Stimulated activated CD8-positive, alpha-beta memory T cell treated with anti-CD3 and anti-CD28 coated beads, Interleukin-15, amount 100 ng/mL, for 24 hours (primary cell): Measurements from ENCODE around the gene UBE2M.

ENCODE experiments used
- DNase-seq: peaks from one replicate; pipeline ENCODE4 v3.0.0-alpha.2; 2020; ENCODE audit warnings: low read depth

UBE2M gene

DNA sequence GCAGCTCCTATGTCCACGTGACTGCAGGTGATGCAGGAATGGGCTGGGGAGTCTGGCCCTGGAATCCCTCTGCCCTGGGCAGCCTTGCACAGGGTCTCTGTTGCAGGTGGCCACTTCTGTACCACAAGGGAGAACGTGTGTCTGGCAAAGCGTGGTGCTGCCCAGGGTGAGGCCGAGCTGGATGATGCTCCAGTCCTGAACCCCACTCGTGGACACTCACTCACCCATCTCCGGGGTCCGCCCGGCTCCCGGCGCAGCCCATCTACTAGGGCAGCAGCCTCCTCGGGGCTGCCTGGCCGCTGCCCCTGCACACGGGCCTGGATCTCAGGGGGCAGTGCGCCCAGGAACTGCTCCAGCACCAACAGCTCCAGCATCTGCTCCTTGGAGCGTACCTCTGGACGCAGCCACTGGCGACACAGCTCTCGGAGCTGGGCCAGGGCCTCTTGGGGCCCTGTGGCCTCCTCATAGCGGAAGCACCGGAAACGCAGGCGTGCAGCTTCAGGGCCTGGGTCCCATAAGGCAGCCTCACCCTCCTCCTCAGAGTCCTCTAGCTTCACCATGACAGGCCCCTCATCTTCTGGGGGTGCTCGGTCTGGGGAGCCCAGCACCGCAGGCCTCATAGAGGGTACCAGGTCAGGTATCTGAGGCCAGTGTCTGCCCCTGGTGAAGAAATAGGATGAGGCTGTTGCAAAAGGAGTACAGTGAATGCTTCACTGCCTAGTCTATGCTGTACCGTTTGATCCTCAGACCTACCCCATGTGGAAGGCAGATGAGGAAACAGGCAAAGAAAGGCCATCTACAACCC is 12.6 kb upstream of the UBE2M start:
- no peak for DNase-seq

DNA sequence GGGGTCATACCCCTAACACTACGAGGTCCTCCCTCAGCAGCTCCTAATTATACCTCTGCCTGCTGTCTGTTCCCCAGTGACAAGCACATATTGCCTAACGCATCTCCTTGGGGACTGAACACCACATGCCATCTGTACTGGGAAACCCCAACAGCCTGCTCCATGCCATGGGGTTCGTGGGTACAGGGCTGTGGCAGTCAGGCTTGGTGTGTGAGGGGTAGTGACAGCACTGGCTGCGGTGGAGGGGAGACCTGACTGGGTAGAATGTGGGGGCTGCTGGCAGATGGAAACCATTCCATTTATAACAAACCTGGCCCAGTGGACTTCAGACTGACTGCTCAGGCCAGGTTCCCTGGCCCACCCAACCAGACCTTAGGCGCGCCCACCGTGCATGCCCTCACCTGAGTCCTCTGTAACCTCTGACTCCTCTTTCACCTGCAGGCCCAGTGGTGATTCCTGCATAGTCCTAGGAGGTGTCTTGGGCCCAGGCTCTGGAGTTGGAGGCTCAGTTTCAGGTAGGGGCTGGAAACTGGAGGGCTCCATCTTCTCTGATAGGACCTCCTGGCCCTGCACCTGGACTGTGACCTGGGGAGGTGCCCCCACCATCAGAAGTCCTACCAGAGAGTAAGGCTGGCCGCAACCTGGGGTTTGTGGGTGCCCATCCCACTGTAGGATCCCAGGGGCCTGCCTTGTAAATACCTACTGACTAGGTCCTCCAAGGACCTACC is 11.7 kb upstream of the UBE2M start:
- no peak for DNase-seq

DNA sequence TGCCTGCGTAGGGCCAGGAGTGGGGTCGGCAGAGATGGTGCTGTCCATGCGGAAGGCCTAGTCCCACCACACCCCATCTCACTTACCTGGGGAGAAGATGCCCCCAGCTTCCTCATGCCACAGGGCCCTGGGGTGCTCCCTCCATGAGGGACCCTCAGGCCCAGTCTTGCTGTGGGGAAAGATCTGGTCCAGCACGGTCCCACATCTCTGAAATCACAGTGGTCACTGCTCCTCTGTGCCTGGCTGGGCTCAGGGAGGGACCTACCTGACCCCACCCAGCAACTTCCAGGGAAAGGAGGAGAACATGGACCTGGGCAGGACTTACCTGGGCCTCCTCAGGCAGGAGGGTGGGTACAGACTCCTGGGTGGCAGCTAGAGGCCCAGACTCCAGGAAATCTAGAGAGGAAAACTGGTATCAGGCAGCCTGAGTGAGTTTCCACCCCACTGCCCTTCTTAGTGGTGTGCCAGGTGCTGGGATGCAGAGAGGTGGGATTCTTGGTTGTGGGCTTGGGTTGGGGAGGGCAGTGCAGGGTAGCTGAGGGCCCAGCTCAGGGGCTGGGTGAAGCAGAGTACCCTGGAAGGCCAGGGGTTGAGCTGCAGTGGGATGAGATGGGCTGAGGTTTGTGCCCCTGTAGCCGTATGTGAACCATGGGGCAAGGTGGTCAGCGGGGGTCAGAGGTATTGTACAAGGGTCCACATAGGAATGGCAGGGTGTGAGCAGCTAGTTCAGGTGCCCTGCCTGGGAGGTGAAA is 11.0 kb upstream of the UBE2M start:
- no peak for DNase-seq

DNA sequence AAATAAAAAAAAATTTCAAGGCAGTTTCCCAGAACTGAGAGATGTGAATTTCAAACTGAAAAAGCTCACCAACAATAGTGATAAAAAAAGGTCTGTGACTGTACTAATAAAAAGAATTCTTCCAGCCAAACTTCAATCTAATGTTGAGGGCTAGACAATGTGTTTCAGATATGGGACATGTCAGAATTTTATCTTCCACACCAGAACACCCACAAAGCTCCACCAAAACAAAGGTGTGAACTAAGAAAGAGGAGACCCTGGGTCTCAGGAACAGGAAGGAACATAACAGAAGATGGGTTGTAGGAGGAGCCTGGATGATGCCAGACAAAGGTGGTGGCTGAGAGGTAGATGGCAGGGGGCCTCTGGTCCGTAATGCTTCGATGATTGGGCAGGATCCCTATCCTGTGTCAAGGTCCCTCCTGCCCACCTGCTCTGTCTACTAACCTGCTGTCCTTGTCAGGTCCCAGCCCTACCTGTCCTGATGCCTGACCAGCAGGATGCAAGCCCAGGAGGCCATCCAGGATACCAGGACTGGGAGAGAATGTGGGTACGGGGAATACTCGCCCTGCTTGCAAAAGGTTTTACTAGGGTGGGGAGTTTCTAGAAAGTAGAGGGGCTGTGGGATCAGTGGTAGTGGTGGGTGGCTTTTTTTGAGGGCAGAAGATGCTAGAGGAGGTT is 10.2 kb upstream of the UBE2M start:
- DNase-seq = no peak

DNA sequence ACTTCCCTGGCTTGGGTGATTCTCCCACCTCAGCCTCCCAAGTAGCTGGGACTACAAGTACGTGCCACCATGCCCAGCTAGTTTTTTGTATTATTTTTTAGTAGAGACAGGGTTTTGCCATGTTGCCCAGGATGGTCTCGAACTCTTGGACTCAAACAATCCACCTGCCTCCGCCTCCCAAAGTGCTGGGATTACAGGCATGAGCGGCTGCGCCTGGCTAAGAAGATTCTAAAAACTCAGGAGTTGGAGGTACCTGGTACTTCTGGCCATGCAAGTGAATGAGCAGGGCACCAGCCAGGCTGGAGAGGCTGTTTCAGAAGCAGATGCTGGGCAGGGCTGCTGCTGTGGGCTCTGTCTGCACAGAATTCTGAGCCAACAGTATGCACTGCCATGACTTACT is 8.6 kb upstream of the UBE2M start:
- no peak for DNase-seq

DNA sequence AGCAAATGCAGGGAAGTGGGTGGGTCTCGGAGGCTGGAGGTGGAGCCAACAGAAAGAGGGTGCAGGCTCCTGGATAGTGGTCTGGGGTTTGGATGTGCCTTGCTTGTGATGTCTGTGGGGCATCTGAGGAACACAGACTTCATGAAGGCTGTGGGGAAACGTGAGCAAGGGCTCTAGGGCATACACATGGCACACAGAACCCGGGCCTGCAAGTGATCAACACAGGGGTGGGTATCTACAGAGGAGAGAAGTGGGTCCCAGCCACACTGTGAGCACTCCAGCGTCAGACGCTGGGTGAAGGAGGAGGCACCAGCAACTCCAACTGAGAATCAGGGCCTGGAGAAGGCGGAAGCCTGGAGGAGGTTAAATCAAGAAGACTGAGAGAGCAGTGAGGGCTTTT is 5.4 kb upstream of the UBE2M start:
- no peak for DNase-seq

DNA sequence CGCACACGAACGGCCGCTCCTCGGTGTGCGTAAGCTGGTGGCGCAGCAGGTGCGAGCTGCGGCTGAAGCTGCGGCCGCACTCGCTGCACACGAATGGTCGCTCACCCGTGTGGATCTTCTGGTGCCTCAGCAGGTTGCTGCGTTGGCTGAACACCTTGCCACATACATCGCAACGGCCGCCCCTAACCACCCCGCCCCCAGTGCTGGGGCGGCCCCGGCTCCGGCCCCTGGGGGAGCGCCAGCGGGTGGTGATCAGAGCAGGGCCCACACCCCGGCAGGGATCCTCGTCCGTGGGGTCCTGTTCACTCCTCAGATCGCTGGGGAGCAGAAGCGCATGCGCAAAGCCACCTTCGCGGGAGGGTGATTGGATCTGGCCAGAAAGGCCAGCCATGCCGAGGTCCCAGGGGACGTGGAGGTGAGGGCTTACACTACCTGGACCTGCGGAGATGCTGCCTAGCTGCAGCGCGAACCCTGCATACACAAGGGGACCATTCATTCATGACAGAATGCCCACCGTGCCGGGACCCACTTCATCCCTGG is 4.7 kb upstream of the UBE2M start:
- DNase-seq = no peak

DNA sequence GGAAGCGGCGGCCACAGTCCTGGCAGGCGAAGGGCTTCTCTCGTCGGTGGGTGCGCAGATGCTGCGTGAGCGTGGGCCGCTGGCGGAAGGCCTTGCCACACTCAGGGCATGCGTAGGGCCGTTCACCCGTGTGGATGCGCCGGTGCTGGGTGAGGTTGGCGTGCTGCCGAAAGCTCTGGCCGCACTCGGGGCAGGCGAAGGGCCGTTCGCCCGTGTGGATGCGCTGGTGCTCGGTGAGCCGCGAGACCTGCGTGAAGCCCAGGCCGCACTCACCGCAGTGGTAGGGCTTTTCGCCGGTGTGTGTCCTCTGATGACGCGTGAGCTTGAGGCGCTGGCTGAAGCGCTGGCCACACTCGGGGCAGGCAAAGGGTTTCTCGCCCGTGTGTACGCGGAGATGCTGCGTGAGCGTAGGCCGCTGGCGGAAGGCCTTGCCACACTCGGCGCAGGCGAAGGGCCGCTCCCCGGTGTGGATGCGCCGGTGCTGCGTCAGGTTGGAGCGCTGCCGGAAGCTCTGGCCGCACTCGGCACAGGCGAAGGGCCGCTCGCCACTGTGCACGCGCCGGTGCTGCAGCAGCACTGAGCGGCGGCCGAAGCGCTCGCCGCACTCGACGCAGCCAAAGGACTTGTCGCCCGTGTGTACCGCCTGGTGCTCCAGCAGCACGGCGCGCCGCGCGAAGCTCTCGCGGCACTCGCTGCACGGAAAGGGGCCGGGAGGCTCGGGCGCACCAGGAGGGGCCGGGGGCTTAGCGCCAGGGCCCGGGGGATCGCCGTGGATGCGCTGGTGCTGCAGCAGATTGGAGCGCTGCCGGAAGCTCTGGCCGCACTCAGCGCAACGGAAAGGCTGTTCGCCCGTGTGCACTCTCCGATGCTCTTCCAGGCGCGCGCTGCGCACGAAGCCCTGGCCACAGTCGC is 4.0 kb upstream of the UBE2M start:
- no peak for DNase-seq

DNA sequence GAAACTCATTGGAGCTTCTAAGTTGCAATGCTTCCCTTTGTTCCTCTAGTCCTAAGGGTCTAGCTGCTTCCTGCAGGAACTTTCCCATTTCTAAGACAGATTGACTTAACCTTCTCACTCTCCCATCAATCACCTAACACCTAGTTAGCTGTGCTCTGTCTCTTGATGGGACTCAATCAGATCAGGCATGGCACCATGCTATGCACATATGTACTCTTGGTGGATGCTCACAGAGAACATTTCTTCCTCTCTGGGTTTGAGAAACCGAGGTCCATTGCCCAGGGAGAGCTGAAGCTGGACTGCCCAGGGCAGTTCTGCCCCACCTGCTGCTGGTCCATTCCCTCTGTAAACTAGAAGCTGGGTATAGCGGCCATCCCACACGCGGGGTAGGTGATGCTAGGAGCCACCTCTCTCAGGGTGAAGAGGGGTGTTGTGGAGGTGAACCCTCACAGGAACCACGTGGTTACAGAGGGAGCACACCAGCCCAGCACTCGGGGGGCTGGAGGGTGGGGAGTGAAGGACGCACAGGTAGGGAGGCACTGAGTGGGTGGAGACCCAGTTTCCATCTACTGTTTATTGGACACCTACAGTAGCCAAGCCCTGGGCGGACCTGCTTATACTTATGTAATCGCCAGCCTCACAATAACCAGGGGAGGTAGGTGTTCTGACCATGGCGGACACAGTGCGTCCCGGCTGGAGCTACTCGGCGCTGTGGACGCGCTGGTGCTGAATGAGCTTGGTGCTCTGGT is 3.1 kb upstream of the UBE2M start:
- no peak for DNase-seq

DNA sequence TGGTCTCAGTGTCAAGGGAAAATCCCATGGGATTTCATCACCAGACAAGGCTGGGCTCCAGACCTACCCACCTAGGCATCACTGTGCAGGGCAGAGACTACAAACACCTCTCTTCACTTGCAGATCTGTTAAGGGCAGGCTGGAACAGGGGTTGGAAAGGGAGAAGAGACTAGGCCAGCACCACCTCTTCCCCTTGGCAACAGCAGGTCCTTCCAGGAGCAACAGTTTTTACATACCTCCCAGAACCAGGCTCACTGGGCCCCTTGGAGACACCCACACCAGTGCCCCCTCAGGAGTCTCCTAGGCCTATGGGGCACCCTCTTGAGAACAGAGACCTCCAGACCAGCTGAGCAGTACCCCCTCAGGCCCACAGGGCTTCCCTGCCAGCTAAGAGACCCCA is 2.5 kb upstream of the UBE2M start:
- DNase-seq = no peak

DNA sequence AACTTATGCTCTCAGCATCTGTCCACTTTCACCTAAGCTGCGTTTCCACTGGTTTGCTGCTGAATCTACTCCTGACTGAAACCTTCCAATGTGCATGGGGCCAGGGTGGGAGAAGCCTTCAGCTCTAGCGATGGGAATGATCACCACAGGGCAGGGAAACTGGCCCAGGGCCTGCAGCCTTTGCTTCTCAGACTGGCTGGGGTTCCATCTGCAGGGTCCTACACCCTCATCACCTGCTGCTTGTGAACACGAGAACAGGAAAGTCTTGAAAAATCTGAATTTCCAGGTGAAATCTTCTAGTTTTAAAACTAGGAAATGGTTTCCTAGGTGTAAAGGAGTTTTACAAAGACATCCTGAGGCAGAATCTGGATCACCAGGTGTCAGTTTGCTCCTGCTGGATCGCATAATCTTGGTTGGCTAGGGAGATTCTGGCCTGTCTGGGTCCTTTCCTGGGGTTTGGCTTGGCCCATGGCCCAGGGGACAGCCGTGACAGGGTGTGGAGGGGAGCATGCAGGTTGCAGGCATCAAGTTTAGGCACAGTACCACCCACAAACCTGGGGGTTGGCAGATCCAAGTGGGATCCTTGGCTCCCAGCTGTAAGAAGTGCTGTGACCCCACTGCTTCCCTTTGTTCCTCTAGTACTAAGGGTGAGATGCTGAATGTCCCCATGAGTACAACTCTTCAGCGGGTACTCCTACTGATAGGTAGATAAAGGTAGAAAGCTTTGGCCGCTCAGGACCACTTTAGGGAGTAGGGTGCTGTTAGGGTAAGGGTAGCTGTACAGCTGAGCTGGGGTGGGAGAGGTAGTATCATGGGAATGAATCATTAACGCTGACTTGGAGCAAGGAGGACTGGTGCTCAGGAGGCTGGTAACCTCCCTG is 1.8 kb upstream of the UBE2M start:
- no peak for DNase-seq

DNA sequence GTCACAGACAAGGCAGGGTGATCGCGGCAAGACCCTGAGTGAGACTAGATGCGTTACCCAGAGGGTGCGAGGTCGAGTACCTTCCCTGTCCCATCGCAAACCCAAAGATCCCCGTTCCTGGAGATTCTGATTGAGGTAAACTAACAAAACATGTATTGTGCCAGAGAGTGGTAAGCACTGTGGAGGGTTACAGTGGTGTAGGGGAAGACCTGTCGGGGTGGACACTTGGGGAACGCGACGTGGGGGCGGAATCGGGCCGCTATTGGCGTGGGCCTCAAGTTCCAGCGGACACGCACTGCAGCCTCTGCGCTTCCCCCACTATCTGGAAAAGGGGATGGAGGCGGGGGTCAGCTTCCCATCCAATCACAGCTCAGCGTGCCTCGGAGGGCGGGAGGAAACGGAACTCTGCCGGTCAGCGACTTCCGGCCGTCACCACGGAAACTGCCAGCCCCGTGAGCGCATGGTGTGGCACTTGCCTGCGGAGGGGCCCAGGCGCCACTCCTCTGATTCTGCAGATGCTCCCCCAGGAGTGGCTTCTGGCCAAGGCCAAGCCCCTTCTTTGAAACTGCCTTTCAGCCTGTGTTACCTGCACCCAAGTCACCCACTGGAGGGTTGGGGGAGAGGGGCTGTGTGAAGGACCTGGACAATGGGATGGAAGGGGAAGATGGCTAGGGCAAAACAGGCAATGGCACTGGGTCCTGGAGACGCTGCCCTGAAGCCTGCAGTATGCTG is 1.0 kb upstream of the UBE2M start:
- peak; percentile 57 for DNase-seq

DNA sequence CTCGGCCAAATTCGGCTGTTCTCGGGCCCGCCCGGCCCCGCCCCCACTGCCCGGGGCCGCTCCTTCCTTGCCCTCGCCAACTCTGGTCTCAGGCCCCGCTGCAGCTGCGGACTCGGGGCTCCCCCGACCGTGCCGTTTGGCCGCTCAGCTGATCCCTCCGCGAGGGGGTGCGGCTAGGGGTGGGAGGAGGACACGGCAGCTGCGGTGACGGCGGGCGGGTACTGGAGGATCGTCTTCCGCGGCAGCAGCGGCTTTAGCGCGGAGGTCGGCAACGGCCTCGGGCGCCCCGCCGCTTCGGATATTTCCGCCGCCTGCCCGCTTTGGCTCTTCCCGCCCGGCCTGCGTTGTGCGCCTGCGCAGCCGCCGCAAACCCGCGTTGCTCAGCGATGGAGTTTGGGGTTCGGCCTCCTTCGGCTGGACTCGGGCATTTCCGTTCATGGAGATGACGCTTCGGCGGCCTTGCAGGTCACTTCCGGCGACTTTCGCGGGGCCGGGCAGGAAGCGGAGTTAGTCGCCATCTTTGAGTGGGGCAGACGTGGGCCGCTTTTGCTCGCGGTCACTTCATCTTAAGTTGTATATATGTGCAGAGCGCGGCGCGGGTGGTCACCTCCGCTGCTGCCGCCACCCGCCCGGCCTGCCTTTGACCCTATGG is 338 bp upstream of the UBE2M start:
- DNase-seq = peak; percentile 97

DNA sequence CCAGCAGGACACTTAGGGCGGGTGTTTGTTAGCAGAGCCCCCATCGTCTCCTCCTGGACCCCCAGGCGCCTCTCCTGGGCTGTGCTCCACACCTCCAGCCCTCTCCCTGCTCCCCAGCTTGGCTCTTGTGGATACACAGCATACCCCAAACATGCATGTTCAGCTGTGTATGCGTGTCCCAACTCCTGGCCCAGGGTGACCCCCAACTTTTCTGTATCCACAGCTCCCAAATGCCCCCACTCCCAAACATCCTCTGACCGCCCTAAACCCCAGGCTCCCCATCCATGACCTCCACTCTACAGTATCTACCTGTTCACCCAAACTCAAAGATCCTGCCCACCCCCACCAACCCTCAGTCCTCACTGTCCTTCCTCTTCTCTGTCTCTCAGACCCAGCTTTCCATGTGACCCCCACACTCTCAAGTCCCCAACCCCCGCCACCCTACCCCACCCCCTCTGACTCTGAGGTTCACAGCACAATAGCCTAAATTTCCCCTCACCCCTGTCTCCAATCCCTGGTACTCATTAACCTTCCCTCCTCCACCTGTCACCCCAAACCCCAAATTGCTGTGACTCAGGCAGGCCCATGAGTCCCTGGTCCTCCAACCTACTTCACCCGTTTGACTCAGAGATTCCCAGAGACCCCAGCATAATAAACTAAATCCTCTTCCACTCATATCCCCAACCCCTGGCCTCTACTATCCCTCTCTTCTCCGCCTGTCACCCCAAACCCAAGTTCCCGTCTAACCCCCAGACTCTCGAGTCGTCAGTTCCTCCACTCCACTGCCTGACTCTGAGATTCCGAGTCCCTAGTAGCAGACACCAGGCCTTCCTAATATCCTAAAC is 968 bp downstream of the UBE2M start:
- no peak for DNase-seq

DNA sequence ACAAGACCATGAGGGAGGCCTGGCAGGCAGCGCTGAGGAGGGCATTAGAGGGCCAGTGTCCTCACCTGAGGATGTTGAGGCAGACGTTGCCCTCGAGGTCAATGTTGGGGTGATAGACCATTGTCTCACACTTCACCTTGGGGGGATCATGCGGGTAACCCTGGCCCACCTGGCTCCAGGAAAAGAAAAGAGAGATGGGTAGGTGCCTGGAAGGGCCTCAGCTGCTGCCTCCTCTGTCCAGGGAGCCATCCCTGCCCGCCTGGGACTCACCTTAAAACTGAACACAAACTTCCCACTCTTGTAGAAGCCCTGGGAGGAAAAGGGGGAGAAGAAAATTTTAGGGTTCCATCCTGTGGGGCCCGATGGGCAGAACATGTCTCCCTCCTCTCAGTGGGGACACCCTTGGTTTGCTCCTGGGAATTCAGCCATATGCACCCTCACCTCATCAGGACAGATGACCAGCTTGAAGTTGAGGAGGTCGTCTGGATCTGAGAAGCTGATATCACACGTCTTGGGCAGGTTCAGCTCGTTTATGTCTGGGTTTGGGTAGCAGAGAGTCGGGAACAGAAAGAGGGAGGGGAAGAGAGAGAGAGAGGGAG is 1.7 kb downstream of the UBE2M start:
- no peak for DNase-seq

DNA sequence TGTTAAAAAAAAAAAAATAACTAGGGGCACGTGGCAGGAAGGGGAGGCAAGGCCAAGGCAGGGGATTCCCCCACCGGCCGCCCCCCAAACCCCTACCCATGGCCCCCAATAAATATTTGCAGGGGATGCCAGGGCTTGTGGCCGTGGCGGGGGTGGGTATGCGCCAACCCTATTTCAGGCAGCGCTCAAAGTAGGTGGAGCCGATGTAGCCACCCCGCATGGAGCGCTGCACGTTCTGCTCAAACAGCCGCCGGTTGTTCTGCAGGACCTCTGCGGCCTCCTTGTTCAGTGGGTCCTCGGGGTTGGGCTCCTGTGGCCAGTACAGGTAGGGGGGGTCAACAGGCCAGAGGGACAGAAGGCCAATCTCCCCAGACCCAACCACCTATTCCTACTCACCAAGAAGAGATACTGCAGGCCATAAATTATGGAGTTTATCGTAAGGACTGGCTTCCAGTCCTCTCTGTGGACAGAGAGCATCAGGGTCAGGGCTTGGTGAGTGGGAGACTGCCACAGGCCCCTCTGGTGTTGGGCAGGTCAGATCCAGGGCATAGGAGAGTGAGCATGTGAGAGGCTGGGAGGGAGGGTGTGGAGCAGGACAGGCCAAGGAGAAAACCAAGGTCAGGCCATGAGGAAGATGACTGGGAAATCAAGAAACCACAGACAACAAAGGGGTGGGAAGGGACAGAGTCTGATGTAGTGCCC is 2.3 kb downstream of the UBE2M start:
- no peak for DNase-seq
